ENCODE measurements around the gene GNA14.
"Not testable (repeated sequence)": the region's sequence is repeated elsewhere in the genome, so short reads cannot be mapped to it uniquely, and the experiment has no call there.

Gene GNA14

DNA sequence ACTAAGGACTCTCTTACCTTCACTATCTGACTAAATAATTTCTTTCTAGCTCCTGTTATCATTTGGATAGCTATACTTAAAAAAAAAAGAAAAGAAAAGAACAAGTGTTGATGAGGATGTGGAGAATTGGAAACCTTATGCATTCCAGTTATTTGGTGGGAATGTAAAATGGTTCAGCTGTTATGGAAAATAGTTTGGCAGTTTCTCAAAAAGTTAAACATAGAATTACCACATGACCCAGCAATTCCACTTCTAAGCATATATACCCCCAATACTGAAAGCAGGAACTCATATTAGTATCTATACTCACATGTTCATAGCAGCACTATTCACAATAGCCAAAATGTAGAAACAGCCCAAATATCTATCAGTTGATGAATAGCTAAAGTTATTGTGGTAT, 61.1 kb downstream of the GNA14 start:
- no peak for DNase-seq

GRCh38 chr9:77586591-77586990, 61.5 kb downstream of the GNA14 start:
- DNase-seq: no peak

DNA sequence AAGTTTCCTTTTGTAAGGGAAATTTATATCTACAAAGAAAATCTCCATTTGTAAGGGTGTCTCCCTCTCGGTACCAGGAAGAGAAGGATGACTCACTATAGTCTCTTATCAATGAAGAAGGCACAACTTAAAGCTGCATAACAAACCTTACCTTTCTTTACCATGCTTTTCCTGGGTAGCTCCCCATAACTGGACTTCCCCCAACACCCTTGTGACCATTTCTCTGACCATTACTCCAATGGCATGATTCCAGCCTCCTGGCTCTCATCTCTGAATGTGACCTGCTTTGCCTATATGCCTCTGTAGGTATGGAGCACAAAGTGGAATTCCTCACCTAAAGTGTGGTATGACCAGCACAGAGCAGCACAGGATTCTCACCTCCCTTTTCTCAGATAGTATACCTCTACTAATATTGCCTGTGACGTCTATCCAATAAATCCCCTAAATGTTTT, 62.8 kb downstream of the GNA14 start:
- no peak for DNase-seq

- DNase-seq: not testable (repeated sequence)
Observed at GRCh38 chr9:77584927-77585326, 63.2 kb downstream of the GNA14 start.

DNA sequence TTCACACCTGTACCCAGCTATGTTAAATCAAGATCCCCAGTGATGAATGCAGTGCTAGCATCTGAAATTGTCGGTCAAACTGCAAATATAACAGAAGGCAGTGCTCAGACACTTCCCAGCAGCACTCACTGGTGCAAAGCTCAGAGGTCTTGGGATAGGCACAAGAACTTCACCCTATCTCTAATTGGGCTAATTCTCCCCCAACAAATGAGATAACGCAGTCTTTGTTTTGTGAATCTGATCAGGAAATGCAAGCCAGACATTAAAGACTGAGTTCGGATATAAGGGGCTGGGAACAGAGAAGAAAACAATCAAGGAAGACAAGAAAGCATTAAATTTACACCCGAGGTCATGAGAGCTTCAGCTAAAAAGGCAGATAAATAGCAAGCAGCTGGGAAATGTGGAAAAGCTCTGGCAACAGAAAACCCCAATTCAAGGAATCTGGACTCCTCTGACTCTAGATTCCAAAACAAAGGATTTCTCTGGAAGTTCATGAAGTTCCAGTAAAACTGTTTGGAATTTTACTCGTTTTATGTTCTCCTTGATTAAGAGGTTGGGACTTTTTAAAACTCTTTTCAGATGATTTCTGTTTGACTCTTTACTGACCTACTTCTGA, 65.1 kb downstream of the GNA14 start:
- DNase-seq: no peak

GRCh38 chr9:77582525-77582924, 65.6 kb downstream of the GNA14 start:
- no peak for DNase-seq

GRCh38 chr9:77575785-77576184, 72.3 kb downstream of the GNA14 start:
- no peak for DNase-seq

- no peak for DNase-seq
Observed at GRCh38 chr9:77569335-77569734, 78.8 kb downstream of the GNA14 start.

DNA sequence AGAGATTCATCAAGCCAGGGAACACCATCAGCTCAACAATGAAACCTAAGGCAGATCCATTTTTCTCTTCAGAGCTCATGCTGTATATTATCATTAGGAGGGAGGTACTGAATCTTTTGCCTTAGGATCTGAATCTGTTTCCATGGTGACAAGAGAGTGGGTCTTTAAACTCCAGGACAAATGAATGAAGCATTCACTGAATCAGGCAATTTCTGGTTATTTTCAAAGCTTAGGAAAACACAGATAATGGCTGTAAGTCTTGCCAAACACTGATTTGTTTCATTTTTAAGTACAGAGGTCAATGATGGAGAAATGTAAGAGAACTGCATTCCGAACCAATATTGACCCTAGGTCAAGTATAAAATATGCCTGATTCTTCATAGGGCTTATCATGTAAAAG, 84.9 kb downstream of the GNA14 start:
- DNase-seq: no peak

DNA sequence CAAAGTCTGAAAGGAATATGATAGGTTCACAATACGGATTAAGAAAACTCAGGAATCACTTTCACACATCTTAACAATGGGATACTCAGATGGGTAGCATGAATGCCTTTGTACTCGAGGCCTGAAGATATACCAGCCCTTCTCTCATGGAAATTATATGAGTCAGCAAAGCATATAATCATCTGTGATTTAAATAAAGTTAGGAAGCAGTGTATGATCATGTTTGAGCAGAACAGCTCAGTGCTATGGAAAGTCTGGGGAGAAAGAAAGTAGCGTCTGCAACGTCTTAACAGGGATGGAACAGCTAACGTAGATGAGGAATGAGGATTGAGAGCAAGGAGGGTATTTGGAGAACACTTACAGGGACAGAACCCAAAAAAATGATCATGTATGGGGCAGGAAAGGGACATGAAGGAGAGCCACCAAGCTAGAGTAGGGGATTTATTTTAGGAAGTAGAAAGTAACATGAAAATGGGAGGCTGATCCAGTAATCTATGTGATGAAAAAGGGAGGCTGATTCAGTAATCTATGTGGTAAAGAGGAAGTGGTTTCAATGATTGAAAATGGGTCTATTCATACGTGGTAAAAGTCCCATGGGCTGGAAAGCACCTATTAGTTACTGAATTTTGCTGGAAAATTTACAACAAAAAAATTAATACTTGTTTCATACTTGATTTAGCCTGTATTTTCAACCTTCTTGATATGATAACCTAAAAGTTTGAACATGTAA, 85.9 kb downstream of the GNA14 start:
- no peak for DNase-seq

GRCh38 chr9:77561331-77562018, 86.6 kb downstream of the GNA14 start:
- no peak for DNase-seq

DNA sequence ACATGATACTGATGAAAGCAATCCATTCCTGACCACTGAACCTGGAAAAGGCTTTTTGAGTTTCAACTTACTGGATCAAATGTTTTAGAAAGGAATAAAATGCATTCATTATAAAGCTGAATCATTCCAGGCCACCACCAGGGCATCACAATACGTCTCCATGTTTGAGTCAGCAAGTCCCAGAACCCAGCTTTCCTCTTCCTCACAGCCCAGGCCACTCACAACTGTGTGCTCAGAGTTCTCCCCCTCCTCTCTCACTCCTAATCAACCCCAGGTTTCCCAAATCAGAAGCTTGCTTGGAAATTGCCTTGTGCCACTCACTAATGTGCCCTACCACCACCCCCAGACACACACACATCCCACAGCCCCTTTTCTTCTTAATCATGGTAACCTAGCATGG, 91.7 kb downstream of the GNA14 start:
- DNase-seq: no peak

DNA sequence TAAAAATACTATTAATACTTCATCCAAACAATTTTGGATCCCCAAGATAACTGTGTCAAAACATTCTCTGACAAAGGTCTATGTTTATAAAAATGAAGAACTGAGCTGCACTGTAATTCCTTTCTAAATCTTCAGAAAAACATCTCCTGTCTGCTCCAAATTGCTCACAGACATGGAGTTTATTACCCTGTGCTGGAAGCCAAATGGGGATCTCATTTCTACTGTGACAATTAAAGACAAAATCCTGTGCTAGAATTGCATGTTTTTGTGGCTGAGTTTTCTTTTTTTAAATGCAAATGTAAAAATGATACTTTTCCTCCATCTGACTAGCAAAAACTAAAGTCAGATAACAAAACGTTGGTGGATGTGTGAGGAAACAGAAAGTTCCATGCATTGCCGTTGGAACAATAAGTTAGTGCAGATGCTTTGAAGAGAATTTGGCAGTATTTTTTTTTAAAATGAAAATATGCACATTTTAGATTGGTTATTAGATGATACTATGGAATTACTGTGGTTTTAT, 93.5 kb downstream of the GNA14 start:
- no peak for DNase-seq

GRCh38 chr9:77547106-77547730, 100.9 kb downstream of the GNA14 start:
- DNase-seq: no peak

DNA sequence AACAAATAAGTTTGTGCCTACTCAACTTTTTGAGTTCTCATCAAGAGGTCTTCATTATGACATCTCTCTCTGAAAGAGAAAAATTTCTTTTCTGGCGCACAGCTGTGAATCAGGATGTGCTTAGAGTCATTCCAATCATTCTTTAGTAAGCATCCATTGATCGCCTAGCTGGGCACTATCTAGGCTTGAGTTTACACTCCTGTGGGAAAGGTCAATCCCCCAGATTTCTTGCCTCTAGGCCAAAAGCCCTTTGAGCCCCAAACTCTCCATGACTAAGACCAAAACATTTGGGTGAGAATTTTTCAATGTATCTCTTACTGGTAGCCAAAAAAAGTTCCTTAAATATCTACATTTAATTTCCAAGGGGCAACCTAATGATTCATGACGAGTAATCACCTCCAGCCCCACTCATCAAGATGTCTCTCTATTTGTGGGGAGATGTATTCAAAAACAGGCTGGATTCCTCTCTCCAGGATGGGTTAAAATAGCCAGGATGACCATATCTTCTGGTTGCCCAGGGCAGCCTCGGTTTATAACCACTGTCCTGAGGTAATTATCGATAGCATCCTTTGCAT, 101.7 kb downstream of the GNA14 start:
- DNase-seq: no peak

DNA sequence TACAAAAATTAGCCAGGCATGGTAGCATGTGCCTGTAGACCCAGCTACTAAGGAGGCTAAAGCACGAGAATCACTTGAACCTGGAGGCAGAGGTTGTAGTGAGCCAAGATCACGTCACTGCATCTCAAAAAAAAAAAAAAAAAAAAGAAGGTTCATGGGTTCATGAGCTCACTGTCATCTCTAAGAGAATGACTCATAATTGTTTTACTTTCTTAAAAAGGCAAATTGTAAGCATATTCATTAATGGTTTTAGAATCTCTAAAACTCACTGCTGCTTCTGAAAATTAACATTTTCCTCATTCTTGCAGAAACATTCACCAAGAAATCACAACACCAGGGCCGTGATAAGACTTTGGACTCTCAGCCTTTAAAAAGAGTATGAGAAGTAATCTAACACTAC, 103.6 kb downstream of the GNA14 start:
- no peak for DNase-seq

GRCh38 chr9:77543131-77543822, 104.8 kb downstream of the GNA14 start:
- DNase-seq: no peak

DNA sequence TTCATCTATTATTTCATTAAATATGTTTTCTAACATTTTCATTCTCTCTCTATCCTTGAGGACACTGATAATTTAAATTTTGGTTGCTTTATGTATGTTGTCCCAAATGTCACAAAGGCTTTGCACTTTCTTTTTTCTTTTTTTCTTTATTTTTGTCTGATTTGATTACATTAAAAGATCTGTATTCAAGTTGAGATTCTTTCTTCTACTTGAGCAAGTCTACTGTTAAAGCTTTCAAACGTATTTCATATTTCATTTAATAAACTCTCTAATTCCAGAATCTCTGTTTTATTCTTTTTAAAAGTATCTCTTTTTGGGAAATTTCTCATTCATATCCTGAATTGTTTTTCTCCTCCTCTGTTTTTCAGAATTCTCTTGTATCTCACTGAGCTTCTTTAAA, 106.5 kb downstream of the GNA14 start:
- no peak for DNase-seq

GRCh38 chr9:77541055-77541454, 107.1 kb downstream of the GNA14 start:
- no peak for DNase-seq

DNA sequence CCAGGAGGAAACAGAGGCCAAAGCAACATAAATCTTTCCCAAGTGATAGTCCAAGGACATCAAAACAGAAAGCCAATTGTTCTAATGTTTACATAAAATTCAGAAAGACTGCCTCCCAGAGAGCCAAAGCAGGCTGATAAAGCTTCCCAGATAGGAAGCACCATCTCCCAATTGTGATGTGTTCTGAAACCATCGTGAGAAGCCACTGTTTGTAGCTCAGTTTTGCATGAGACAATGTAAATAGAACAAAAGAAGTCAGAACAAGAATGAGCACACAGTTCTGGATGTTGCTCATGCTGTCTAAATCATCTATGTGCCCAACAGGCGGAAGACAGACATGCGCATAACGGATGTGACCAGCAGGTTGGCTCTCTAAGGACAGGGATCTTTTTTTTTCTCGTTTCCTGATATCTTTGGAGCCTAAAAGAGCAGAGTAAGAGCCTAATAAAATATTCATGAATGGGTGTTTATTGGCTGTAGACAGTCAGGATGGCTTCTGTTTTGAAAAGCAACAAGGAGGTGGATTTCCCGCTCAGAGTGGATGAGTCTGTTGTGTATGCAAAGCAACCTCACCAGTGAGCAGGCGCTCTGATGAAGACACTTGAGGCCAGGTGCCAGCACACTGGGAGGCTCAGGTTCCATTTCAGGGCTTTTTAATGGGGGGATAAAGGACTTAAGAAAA, 113.6 kb downstream of the GNA14 start:
- DNase-seq: no peak

GRCh38 chr9:77533671-77534070, 114.5 kb downstream of the GNA14 start:
- DNase-seq: no peak

- DNase-seq: no peak
Observed at GRCh38 chr9:77532607-77533006, 115.5 kb downstream of the GNA14 start.
